ENCODE results near the gene GRIK2.
"Not testable (repeated sequence)": the region's sequence is repeated elsewhere in the genome, so short reads cannot be mapped to it uniquely, and the experiment has no call there.

GRIK2 gene

GRCh38 chr6:101393251-101393828, at the start of gene GRIK2:
Gene GRIK2 (plus strand): TSS chr6:101393708.
- TF ChIP-seq ZFX (IDR thresholded peaks at IDR 0.05; ENCODE audit: borderline replicate concordance) (no peak), CTCF (IDR thresholded peaks at IDR 0.05) (peak; percentile 48)
- H3K27ac ChIP-seq = peak within 1 kb of the TSS; percentile 57

DNA sequence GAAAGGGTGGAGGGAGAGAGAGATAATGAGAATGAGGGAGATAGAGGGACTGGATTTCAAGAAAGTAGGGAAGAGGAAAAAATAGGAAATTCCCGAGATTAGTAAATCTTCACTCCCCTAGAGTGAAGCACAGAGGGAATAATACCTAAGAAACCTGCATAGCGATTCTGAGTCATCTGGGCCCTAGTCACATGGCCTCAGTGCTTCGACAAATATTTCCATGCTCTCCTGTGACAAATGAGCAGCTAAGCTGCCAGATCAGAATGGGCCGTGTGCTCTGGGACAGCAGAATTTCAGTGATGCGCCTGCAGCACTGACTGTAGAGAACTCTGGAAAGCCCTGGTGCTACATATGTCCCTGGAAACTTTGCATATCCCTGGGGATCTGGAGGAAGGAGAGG, 48.6 kb upstream of the GRIK2 start:
- no peak overlapping the region for H3K27ac ChIP-seq
- TF ChIP-seq ZFX (IDR thresholded peaks at IDR 0.05; ENCODE audit: borderline replicate concordance) (no peak), CTCF (IDR thresholded peaks at IDR 0.05) (no peak)

GRCh38 chr6:101348816-101349215, 44.7 kb upstream of the GRIK2 start:
- TF ChIP-seq ZFX (IDR thresholded peaks at IDR 0.05; ENCODE audit: borderline replicate concordance) = no peak
- TF ChIP-seq CTCF (IDR thresholded peaks at IDR 0.05) = no peak
- no peak overlapping the region for H3K27ac ChIP-seq

DNA sequence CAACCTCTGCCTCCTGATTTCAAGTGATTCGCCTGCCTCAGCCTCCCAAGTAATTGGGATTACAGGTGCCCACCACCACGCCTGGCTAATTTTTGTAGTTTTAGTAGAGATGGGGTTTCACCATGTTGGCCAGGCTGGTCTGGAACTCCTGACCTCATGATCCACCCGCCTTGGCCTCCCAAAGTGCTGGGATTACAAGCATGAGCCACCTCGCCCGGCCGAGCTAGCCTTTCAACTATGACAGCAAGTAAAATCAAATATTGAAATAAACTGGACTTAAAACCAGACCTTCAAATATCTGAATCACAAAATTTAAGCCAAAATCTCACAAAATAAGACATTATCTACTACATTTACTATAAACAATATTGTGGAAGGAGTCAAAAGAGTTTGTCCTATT, 42.9 kb upstream of the GRIK2 start:
- not testable (repeated sequence) for H3K27ac ChIP-seq

DNA sequence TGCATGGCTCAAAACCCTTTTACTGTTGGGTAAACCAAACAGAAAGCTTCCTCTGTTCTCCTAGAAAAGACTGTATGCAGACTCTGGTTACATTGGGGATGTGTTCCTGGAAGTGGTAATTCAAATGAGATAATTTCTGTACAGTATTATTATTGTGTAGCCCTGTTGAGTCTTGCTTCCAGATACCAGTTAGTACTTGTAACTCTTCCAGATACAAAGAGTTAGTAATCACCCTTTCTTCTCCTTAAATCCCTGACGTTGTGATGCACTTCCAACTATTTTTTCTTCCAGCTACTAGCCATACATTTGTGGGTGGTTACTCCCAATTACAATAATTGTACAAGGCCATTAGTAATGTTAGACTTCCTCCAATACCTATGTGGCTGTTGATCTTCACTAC, 42.3 kb upstream of the GRIK2 start:
- TF ChIP-seq ZFX (IDR thresholded peaks at IDR 0.05; ENCODE audit: borderline replicate concordance) (no peak), CTCF (IDR thresholded peaks at IDR 0.05) (no peak)
- H3K27ac ChIP-seq = no peak overlapping the region

- H3K27ac ChIP-seq = no peak overlapping the region
- TF ChIP-seq CTCF (IDR thresholded peaks at IDR 0.05) = no peak
These were observed 41.2 kb upstream of the GRIK2 start for GRCh38 chr6:101352316-101352715.

GRCh38 chr6:101365181-101365580, 28.3 kb upstream of the GRIK2 start:
- no peak overlapping the region for H3K27ac ChIP-seq
- no peak for TF ChIP-seq CTCF (IDR thresholded peaks at IDR 0.05)
- TF ChIP-seq ZFX (IDR thresholded peaks at IDR 0.05; ENCODE audit: borderline replicate concordance) = no peak

- no peak for TF ChIP-seq ZFX (IDR thresholded peaks at IDR 0.05; ENCODE audit: borderline replicate concordance)
- no peak for TF ChIP-seq CTCF (IDR thresholded peaks at IDR 0.05)
These were observed 13.6 kb upstream of the GRIK2 start for GRCh38 chr6:101379926-101380325.

More at GRCh38 chr6:101379926-101380325, 13.6 kb upstream of the GRIK2 start:
- no peak overlapping the region for H3K27ac ChIP-seq
